ENCODE results near the gene ANKS4B. TPM values are rescaled to one million over a fixed set of nuclear protein-coding genes. Genes with fewer than 3 reads are reported as not detected.

The ANKS4B gene, protein sequence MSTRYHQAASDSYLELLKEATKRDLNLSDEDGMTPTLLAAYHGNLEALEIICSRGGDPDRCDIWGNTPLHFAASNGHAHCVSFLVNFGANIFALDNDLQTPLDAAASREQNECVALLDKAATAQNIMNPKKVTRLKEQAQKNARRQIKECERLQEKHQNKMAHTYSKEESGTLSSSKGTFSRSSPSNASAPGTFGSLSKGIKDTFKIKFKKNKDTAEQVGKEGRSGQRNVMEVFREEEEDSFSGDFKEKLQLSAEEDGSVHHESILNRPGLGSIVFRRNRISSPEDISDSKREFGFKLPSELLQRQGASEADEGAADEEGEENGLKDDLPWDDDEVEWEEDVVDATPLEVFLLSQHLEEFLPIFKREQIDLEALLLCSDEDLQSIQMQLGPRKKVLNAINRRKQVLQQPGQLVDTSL
- 0.06 TPM for total RNA-seq
- long read RNA-seq = 0 reads

DNA sequence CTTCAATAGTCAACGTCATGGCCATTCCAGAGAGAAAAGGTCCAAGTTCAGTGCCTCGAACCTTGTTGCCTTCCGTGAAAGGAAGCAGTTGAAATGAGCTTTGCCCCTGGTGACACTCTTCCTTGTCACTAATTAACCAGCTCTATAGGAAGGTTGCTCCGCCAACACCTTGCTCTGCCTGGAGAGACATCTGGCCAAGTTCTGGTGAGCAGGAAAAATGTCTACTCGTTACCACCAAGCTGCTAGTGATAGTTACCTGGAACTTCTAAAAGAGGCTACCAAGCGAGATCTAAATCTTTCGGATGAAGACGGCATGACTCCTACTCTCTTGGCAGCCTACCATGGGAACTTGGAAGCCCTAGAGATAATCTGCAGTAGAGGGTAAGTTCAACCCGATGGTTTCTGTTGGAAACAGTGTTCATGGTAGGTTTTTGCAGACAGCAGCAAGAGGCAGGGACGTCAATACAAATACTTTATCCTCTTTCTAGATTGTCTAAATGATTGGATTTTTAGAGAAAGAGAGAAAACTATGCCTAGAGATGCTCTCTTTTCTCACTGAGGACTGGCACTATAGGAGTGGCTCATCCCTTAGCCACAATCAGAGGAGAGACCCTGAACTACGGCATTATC lies at the start of gene ANKS4B:
Gene ANKS4B, plus strand, starts transcription at position 179 of the 630 bp plus-strand sequence. Its CDS starts 39 bp downstream, at position 218.
- DNase-seq (ENCODE audit: low spot score) = no peak

- DNase-seq (ENCODE audit: low spot score) = no peak
Observed at GRCh38 chr16:21183995-21184394, 49.5 kb upstream of the ANKS4B start.

GRCh38 chr16:21184834-21185233 lies 48.7 kb upstream of the ANKS4B start:
- DNase-seq (ENCODE audit: low spot score) = no peak

- no peak for DNase-seq (ENCODE audit: low spot score)
Observed at GRCh38 chr16:21185659-21186325, 47.7 kb upstream of the ANKS4B start.

DNA sequence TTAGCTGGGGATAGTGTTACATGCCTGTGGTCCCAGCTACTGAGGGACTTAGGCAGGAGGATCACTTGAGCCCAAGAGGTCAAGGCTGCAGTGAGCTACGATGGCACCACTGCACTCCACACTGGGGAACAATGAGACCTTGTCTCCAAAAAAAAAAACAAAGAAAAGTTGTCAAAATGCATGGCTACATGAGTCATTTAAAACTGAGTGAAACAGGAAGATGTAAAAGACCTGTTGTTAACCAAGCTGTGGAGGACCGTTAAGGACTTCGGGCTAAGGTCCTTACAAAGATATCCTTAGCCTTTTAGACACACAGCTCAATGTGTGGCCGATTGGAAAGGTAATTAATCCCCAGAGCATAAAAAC lies 47.2 kb upstream of the ANKS4B start:
- DNase-seq (ENCODE audit: low spot score) = no peak

DNA sequence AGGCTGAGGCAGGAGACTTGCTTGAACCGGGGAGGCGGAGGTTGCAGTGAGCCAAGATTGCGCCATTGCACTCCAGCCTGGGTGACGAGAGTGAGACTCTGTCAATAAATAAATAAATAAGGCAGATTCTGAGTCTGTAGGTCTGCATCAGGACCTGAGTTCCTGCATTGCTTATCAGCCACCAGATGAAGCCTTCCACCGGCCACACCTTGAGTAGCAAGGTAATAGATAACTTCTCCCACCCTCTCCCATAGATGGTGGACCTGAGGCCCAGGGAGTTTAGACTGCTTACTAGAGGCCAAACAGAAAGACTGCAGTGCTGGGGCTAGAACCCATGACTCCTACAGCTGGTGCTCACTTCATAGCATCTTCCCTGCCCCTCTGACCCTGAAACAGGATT lies 44.2 kb upstream of the ANKS4B start:
- no peak for DNase-seq (ENCODE audit: low spot score)

DNA sequence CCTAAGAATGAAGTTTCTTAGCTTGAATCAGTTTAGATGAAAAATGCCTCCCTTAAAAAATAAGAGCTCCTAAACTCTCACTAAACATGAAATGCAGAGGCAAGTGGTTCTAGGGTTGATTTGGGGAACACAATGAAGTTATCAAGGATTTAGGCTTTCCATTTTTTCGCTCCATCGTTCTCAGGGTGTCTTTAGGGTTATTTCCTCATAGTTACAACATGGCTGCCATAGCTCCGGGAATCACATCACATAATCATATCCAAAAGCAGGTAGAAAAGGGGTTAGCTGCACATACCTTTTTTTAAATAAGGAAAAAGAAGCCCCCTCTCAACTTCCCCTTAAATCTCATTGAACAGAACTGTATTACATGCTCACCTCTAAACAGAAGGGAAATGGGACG lies 43.5 kb upstream of the ANKS4B start:
- no peak for DNase-seq (ENCODE audit: low spot score)

DNA sequence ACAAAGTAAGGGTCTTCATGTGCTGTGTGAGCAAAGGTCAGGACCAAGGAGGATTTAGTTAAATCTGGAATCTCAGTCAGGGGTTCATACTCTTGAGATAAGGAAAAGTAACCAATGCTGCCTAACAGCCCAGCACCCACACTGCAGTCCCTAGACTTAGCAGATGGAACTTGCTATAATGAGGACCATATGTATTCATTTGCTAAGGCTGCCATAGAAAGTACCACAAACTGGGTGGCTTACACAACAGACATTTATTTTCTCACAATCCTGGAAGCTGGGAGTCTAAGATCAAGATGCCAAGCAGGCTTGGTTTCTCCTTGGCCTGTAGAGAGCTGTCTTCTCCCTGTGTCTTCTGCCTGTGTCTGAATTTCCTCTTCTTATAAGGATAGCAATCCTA lies 42.9 kb upstream of the ANKS4B start:
- DNase-seq (ENCODE audit: low spot score) = no peak

DNA sequence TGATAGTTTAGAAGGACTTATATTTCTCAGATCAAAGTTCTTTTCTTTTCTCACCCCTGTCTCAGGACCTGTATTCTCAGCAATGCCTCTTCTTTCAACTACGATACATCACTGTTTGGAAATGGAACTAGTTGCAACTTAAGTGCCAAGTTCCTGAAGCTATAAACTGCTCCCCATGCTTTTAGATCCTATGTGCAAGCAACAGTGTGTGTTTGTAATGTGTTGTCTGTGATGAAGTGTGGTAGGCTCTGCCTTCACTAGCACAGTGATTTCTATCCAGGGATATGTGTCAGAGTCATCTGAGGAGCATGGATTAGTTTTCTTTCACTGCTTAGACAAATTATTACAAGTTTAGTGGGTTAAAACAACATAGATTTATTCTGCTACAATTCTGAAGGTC lies 40.5 kb upstream of the ANKS4B start:
- no peak for DNase-seq (ENCODE audit: low spot score)

DNA sequence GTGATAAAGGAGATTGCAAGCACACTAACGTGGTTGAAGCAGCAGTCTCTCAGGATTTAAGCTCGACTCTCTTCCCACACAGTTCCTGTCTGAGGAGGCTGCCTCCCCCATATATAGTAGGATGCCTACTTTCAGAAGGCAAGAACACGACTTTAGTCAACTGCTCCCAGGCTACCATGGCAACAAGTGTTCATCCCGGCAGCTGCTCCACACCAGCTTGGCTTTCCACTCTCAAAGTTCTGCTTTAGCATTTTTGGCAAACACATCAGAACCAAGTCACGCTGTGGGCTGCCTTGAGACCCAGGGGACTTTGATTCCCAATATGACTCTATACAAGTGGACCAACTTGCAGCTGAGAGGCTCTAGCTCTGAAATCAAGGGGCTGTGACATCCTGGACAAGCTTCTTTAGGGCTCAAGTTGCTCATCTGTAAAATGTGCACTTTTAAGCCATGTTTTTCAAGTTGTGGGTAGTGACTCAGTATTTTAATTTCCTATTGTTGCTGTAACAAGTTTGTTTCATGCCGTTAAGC lies 38.7 kb upstream of the ANKS4B start:
- DNase-seq (ENCODE audit: low spot score) = peak; percentile 51

- peak; percentile 16 for DNase-seq (ENCODE audit: low spot score)
Observed at GRCh38 chr16:21195330-21195729, 38.2 kb upstream of the ANKS4B start.

DNA sequence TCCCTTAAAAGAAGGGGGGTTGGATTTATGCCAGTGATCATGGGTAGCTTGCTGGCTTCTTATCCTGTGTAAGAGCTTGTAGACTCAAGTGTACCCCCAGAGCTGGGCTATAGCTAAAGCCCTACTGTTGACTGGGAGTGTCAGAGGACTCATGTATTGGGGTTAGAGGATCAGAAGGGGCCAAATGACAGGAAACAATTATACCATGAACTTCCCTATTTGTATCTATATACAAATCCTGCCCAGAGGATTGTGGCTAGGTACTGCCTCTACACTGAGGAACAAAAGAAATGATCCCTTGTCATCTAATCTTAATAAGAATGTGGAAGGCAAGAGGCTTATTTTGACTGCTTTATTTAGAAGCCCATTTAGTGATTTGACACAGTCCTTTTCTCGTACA lies 36.4 kb upstream of the ANKS4B start:
- no peak for DNase-seq (ENCODE audit: low spot score)

DNA sequence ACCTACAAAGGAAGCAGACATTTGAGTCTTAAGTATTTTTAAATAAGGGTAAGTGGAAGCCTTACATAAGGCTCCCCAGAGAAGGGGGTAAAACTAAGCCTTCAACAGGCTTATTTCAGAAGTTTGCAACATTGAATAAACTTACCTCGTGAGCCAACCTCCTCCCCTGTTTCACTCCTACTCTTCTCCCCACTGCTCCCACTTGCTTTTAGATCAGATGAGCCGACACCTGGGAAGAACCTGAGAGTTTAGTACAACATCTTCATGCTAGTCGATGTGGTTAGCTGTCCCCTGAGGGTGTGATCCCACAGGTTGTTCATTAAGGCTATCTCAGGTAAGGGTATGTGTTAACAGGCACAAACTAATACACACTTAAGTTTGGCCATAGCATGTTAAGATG lies 35.9 kb upstream of the ANKS4B start:
- DNase-seq (ENCODE audit: low spot score) = no peak

GRCh38 chr16:21199607-21200218 lies 33.8 kb upstream of the ANKS4B start:
- no peak for DNase-seq (ENCODE audit: low spot score)

DNA sequence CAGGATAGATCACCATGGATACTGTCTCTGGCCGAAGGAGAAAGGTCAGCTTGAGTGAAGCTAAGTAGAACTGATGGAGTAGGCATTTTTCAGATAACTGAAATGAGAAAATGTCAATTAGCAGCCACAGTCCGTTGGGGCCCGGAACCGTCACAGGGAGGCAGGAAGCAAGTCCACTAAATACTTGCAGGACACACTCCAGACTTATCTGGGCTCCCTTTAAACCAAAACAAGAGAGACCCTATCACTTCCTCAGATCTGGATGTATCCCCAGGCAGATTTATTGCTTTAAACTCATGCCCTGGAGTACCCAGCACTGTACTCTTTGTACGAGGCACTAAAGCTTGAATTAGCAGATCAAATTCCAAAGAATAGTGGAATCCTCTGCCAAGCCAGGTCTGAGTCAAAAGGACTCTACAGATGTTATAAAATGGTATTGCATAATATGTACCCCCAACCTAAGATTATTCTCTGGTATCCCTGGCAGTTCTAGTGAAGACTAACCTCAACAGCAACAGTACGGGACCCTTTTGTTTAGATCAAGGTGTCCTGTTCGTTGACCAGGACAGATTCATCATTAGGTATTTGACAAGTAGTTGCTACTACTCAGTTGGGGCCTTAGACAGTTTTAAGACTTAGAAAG lies 30.2 kb upstream of the ANKS4B start:
- no peak for DNase-seq (ENCODE audit: low spot score)

DNA sequence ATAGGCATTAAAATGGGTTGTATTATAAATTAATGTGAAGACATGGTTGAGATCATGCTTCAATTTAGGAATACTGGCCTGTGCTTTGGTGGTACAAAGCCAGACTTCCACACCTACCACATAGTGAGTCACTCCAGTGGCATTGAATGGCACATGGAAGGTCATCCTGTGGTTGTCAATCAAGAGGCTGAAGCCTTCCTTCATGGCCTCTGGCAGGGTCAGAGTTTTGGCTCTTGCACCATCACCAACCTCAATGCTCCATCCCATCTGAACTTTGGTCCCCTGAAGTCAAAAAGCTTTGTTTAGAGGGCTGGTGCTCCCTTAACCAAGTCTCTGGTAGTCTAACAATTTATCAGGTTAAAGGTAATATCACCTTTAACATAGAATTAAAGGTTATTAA lies 28.2 kb upstream of the ANKS4B start:
- DNase-seq (ENCODE audit: low spot score) = peak; percentile 43

- DNase-seq (ENCODE audit: low spot score) = peak; percentile 18
Observed at GRCh38 chr16:21206550-21206949, 26.9 kb upstream of the ANKS4B start.

DNA sequence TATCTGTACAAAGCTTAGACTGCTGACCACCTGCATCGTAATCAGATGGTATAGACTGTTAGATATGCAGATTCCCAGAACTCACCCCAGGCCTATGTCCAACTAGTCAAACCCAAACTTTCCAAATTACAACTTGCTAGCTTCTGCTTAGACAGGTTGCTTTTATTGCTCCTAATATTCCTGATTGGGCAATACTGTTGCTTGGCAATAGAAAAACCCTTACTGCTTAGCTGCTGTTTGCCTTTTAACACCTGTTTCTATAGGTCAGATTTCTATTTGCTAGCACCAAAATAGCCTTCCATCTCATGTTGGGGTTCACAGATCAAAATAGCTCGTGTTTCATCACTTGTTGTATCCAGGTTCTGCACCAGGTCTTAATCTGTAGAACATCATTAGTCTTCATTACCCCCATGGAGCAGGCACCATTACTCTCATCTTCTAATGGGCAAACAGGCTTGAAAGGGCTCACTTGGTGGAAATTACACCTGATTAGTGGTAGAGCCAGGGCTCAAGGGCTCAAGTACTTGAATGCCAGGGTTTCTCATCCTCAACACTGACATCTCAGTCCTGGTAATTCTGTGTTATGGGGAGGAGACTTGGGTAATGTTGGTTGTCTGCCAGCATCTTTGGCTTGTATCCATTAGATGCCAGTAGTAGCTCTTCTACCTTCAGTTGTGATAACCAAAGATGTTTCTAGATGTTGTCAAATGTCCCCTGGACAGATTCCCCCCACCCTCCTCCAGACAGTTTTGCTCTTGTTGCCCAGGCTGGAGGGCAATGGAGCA lies 24.9 kb upstream of the ANKS4B start:
- no peak for DNase-seq (ENCODE audit: low spot score)

DNA sequence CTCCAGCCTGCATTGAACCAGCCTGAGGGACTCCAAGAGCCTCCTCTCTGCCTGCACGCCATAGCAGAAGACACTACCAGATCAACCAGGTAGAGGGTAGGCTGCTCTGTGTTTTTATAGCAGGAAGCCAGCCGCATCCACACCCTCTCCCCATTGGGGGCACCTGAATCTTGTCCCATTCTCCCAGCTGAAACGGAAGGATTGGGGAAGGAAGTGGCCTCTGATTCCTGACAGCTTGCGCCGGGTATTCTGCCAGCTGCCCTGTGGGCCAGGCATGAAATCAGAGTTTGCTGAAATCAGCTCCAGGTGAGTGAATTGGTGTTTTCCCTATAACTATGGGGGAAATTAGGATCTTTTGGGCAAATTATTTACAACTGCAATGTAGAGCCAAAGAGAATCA lies 22.0 kb upstream of the ANKS4B start, which contains the start of gene ZP2:
Gene ZP2, minus strand, starts transcription at position 89 of the 400 bp plus-strand sequence. Its CDS starts 27 bp downstream, at position 62.
- no peak for DNase-seq (ENCODE audit: low spot score)

DNA sequence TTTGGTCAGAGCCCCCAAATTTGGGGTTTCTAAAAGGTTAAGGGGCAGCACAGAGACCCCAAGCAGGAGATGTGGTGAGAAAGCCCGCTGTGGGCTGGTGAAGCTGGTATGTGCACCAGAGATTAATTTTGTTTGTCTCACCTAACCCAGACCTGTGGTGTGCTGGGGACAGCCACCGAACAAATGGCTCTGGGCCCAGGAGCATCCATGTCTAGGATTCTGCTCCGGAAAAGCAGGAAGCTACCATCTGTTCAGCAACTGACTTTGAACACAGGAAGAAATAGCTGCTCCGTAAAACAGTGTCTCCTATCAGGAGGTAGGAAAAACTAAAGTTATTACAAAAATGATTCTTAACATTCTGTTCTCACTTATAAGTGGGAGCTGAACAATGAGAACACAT lies 19.4 kb upstream of the ANKS4B start:
- DNase-seq (ENCODE audit: low spot score) = no peak

Data from mesenteric fat pad (tissue), 1 donor.